H4 (cell line): ENCODE measurements around the gene SMAD6. TPM values are rescaled to one million over a fixed set of nuclear protein-coding genes. Genes with fewer than 3 reads are reported as not detected.

ENCODE experiments used
- DNase-seq: peaks from one replicate; pipeline ENCODE4 v3.0.0-alpha.2; 2015; ENCODE audit warnings: low spot score
- total RNA-seq: library from RNA; depleted of rRNA; stranded (reverse); fragments of >200 nt; shearing (Covaris generic); gene quantifications from 2 replicates; pipeline ENCODE4 v1.2.3, GENCODE V29; 2014

SMAD6 gene
- total RNA-seq, 1 experiment from 2014 or later, result 4.7 TPM

DNA sequence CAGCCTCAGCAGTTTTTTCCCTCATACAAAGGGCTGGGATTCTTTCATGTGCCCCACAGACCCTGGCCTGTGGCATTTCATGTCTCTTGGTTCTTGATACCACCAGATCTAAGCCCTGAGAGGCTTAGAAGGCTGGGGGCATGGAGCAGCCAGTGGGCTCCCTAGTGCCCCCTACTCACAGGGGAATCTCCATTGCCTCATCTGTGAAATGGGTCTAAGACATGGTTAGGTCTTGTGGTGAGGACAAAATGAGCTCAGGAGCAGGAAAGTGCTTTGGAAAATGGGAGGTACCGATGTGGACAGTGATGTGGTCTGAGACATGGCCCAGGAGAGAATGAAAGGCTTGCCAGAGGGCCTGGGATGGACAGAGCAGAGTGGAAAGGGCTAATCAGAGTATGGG lies 94.3 kb downstream of the SMAD6 start:
- DNase-seq, result no peak

DNA sequence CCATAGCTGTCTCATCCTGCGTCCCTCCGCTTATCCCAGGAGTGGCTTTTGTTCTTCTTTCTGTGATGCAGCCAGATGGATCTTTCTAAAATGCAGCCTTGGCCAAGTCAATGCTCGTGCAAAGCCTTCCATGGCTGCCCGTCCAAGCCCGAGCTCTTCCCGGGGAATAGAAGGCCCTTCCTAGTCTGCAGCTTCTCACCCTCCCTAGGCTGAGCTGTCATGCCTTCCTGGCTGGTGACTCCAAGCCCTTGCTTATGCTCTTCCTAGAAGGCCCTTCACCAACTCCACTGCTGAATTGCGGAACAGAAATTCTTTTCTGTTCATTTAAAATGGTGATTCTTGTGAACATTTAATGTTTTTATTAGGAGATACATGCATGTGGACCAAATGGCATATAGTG lies 95.9 kb downstream of the SMAD6 start:
- no peak for DNase-seq

DNA sequence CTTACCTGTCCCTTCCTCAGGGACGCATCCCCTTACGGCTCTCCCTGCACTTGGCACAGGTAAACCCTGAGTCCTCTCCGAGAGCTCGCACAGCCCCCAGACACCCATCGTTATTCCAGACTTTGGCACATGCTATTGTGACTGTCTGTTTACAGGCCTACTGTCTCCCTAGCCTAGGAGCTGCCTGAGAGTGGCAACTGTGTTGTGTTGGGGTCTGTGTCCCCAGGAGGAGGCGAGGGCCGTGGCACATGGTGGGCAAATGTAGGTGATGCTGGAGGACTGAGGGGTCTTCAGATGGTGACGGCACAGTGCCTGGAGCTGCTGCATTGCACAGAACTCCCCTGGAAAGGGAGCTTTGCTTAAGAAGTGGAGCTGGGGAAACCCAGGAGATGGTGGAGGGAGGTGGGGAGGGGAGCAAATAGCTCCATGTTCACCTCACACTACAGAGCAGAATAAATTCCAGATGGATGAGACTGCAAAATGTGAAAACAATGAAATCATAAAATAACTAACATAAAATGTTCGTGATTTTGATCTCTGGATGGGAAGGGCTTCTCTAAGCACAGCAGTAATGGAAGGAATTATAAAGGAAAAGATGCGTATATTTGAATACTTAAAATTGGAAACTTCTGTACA lies 96.5 kb downstream of the SMAD6 start:
- DNase-seq, result no peak

DNA sequence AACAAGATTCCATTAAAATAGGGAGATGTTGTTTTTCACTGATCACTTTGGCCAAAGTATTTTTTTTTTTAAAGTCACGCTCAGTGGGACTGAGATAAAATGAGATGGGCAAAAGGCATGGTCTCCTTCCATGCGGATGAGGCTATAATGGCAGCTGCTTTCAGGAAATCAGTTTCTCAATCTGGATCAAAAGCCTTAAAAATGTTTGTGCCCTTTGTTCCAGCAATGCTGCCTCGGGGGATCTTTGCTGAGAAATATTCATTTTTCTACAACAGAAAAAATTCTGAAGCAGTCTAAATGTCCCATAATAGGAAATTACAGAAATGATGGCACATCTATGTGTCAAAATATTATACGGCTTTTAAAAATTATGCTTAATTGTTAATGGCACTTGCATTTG lies 97.2 kb downstream of the SMAD6 start:
- no peak for DNase-seq

DNA sequence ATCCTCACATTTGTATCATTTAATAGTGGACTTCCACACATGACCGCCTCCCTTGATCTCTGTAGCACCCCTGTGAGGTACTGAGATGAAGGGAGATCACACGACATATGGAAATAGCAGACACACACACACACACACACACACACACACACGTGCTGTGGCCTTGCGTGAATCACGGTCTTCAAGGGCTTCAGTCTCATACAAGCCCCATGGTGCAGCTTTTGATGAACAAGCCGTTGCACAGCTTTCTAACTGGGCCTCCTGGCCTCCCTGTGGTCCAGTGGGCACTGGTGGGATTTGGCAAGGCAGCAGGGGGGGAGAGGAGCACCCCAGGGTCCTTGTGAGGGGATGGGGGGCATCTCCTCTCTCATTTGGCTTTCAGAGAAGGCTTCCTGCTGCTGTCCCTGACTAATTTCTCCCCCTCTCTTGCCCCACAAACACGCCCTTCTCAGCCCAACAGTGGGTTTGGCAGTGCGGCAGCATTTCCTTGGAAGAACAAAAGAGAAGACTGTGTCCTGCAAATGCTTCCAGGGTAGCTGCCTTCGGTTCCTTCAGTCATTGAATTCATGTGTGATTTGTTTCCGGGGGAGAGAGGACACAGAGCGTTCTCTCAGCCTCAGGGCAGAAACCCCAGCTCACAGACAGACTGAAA lies 98.7 kb downstream of the SMAD6 start:
- no peak for DNase-seq

DNA sequence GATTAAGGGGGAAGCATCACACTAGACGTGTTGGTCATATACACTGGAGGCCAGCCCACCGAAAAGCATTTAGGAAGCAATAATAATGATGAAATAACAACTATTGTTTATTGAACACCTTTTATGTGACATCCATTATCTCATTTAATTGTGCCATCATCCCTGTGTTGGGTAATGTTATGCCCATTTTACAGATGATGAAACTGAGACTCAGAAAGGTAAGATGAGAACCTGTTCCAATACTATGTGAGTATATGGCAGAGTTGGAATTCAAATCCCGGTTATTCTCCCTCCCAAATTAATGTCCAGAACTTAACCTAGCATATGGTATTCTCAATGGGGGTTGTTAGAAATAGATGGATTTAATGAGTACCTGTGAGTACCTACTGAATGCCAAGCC lies 99.2 kb downstream of the SMAD6 start:
- DNase-seq, result no peak

DNA sequence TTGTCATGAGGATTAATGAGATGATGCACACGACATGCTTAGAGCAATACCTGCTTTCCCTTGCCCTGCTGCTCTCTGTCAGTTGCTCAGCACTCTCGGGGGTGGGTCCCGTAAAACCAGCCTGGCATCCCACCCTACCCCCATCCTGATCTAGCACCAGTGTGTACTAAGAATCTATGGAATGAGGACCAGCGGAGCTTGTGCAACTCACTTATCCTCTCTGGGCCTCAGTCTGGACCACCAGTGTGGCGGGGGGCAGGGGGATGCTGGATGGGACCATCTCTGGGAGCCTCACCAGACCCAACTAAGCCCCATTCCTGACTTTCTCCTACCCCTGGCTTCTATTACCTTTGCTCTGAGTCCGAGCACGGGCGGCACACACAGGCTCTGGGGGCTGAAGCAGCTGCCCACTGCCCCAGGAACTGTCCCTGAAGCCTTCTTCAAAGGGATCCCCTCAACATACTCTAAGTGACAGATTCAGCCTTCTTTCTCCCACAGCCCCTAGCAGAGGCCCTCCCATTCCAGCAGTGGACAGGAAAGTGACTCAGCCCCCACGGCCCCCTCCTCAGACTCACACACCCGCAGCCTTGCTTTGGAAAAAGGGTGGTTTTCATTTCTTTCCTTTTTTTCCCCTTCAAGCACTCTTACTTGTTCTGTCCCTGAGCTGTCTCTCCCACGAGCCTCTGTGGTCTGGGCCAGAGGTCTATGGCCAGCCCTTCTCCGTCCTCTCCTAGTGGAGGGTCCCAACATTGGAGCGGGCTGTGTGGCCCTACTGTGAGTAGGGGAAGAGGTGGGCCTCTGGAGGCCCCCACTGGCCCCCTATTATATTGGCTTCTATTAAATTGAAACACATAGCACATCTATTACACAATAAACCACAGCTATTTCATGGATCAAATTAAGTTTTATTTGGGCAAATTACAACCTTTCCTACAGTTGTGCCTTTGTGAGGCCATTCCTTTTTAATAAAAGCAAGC lies 100.3 kb downstream of the SMAD6 start:
- no peak for DNase-seq

DNA sequence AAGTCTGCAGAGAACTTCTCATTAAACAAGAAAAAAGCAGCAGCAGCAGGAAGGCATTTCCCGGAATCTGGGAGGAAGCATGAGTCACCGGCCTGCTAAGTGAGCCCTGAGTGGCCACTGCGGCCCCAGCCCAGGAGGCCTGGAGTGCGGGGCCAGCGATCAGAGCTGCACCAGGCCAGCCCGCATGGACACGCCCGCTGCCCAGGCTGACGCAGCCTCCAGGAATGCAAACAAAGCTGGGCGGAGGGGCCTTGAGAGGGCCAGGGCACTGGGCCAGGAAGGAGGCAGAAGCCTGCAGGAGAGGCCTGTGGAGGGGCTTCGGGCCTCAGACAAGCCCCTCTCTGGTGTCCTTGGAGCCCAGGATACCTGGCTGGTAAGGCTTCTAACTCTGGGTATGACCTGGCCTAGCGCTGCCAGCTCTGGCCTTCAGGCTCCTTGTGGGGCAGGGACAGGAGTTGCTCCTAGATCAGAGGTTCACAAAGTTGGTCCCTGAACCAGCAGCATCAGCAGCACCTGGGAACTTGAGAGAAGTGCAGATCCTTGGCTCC lies 101.2 kb downstream of the SMAD6 start:
- DNase-seq, result peak; percentile 98

DNA sequence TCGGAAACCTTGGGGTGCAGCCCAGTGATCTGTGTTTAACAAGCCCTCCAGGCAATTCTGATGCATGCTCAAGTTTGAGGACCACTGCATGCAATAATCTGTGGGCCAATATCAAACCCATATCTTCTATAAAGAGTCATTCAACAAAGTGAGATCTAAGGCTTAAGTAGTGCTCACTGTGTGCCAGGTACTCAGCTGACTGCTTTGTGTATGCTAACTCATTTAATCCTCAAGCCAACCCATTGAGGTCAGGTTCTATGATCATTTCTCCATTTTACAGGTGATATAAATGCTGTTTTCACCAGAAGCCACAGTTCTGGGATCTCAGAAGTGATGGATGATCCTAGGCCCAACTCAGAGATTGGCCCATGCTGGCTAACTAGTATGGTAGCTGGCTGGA lies 101.7 kb downstream of the SMAD6 start:
- no peak for DNase-seq

DNA sequence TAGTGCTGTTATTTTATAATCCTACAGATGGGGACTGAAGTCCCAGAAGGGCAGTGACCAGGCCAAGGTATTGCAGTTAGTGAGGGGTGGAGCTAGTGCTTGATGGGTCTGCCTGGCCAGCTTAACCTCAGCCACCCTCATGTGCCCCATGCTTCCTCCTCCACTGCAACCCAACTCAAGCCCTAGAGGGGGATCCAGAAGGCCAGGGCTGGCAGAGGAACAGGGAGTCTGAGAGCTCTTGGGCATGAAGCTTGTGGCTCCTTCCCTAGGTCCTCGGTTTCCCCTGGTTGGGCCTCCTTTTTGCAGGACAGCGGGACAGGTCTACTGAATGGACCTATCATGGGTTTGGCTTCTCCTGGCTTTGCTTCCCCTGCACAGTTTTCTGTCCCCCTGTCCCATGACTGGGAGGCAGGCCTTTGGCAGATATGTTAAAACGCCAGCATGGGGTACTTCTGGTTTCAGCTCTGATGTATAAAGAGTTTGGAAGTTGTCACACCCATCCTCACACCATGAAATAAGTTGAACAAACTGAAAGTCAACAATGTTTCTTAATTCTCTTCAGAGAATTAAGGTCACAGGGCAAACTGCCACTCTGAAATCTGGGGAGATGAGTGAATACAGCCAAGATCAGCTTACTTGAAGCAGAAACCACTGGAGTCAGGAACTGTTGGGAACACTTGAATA lies 103.3 kb downstream of the SMAD6 start:
- no peak for DNase-seq

DNA sequence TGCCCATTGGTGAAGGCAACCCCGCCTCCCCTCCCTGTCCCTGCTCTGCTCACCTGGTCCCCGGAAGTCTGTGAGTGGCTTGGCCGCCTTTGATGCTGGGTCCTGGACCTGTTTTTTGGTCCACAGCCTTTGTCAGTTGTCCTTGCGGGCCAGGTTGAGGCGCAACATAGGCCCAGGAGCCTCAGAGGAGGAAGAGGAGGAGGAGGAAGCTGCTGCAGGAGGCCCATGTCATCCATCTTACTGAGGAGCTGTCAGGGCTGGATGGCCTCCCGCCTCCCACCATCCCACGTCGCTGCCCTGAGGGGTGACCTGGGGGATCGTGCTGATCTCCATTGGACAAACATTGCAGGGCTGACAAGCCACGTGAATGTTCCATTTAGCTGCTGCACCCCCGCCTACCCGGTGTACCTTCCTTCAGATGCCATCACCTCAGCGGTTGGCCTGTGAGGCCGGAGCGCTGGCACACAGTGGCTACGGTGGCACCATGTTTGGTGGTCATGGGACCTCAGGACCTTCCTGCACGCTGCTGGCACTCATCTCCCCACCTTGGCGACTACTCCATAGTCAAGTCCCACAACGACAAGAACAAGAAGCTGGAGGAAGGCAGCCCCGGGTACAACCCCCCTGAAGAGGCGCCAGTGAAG lies 106.3 kb downstream of the SMAD6 start:
- no peak for DNase-seq

DNA sequence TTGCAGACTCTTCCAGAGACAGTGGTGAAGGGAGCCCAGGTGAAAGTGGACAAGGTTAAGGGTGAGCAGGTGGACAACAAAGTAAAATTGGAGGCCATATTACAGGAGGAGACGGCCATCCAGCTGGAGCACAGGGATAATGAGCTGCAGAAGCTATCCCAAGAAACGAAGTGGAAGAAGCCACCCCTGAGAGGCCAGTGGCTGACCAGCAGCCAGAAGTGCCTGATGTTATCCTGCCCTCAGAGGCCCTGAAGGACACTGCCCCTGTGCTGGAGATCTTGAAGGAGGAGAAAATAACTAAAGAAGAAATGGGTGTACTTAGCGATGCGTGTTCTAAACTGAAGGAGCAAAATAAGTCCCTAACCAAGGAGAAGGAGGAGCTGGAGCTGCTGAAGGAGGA lies 107.6 kb downstream of the SMAD6 start:
- no peak for DNase-seq

DNA sequence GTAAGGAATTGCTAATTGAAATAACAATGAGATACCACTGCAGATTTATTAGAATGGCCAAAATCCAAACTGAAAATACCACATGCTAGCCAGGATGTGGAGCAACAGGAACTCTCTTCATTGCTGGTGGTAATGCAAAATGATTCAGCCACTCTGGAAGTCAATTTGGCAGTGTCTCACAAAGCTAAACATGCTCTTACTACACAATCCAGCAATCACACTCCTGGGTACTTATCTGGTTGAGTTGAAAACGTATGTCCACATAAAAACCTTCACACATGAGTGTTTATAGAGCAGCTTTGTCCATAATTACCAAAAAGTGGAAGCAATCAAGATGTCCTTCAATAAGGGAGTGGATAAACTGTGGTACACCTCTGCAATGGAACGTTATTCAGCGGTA lies 113.3 kb downstream of the SMAD6 start:
- no peak for DNase-seq

DNA sequence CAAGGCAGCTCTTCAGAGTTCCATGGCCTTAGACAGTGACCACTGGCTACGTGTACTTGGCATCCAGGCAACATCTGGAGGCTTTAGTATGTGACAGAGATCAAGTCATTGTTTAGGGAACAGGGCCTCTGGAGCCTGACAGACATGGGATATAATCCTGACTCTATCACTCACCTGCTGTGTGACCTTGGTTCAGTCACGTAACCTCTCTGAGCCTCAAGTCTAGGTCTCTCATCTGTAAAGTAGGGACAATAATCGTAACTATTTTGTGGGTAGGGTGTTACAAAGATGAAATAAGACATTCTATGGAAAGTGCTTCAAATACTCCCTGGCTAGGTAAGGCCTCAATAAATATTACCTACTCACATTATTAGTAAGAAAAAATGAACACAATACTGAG lies 114.2 kb downstream of the SMAD6 start:
- no peak for DNase-seq

DNA sequence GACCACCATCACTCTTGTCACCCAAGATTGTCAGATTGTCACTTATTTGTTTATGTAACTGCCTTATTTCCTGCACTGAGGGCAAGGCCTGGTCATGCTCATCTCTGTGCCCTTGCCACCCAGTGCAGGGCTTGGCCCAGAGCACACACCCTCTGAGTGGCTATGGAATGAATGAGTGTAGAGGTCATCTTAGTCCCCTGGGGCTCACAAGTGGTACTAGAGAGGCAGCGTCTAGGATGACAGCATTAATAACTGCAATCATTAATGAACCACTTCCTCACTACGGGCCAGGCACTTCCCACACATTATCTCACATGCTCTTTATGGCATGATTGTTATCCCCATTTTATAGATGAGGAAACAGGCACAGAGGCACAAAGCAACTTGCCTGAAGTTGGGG lies 117.0 kb downstream of the SMAD6 start:
- DNase-seq, result no peak

DNA sequence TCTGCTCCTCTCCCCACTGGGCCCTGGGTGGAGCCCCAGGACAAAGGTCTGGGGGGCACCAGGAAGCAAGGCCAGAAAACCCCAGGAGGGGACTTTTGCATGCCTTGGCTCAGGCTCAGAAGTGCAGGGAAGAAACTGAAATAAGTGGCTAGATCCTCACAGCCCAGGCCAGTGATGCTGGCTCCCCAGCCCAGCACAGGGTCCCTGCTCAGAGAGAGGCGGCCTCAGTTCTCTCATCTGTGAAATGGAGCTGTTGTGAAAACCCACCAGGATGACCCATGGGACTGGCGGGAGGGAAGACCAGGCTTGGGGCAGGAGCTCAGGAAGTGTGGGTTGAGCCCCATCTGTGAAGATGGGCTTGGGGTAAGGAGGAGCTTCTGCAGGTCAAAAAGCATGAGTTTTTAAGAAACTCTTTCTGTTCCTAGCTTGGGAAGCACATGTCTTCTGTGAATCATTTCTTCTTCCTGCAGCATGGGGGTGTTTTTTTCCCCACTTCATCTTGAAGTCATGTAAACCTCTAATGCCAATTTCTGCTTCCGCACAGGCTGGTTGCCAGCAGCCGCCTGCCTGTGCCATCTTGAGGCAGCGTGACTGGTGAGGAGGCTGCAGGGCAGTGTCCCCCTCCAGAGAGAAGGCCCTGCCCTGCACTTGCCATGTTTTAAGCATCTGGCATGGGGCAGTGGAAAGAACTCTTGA lies 118.6 kb downstream of the SMAD6 start:
- no peak for DNase-seq

DNA sequence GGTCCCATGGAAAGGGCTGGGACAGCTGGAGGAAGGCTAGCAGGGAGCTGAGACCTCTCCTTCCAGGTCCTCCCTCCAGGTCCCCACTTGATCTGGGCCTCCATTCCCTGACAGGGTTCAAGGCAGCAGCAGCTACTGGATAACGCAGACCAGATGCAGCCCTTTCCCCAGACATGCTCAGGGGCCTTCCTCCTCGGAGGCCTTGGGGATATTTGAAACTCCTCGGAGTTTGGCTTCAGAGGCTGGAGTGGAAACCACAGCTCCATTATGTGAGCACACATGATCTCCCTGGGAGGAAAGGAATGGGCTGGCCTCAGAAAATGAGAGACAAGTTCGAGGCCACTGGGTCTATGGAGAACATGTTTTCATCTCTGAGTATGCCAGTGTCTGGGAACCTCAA lies 119.3 kb downstream of the SMAD6 start:
- no peak for DNase-seq

DNA sequence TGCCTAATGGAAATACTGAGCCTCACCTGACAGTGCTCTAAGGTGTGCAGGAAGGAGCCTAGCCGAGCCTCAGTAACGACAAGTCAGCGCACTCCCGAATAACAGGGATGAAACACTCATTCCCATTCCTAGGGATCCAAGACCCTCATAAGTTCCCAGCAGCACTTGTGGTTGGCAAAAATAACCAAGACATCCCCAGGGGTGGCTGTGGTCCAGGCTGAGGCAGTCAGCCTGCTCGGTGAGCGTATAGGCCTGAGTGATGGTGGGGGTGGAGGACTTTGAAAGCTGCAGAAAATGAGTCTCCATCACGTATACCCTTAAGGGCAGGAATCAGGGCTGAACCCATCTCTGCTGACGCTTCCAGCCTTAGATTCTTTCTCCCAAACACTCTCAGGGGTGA lies 120.1 kb downstream of the SMAD6 start:
- DNase-seq, result no peak

DNA sequence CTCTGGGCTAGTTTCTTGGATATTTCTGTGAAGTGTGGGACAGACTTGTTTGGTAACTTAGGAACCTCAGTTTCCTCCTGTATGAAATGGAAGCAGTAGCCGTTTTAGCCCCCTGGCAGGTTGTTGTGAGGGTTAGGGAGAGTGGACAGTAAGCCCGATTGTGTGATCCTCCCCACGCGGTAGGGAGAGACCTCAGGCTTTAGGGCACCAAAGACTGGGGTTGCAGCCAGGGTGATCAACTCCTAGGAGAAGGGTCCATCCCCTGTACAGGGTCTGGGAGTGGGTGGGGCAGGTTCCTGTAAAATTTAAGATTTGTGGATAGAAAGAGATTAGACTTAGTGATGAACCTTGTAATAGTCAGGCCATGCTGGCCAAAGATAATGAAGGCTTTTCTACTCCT lies 120.5 kb downstream of the SMAD6 start:
- DNase-seq, result no peak

DNA sequence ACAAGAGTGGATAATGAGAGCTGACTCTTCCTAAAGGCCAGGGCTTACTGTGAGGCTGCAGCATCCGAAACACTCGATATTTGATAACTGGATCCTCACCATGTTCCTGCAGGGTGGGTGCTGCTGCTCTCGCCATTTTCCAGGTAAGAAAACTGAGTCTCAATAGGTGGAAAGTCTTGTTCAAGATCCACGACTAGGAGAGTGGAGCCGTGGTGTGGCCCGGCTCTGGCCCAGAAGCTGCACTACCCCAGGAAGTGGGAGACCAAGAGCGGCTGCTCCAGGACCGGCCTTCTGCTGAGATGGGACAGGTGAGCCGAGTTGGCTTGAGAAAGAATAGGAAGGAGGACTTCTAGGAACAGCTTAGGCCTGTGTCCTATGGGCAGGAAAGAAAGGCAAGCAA lies 121.6 kb downstream of the SMAD6 start:
- DNase-seq, result no peak

DNA sequence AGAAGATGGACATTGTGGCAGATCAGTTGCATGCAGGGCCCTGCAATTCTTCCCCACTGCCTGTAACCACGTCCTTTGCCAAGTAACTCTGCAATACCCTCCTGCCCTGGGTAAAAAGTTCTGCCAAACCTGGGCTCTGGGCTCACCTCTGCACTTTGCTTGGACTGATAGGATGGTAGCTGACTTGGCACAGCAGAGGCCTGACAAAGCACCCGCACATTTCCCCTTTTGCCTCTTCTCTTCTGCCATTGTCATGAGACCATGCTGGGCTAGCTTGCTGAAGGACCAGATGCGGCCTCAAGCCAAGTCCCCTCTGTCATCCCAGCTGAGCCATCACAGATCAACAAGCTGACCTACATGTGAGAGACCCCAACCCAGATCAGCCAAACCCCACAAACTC lies 122.4 kb downstream of the SMAD6 start:
- no peak for DNase-seq
